ENCODE results near the gene OR6J1.
A peak's percentile ranks its signal among the peaks of the same experiment; 100 is the strongest.
"Not testable (repeated sequence)": the region's sequence is repeated elsewhere in the genome, so short reads cannot be mapped to it uniquely, and the experiment has no call there.

The OR6J1 gene

GRCh38 chr14:22644305-22644635, at the start of gene OR6J1:
OR6J1 (minus strand) TSS chr14:22644352; CDS start chr14:22634811, 9,541 bp downstream.
- no peak for DNase-seq

- DNase-seq = no peak
These were observed 48.0 kb upstream of the OR6J1 start for GRCh38 chr14:22692194-22692593.

- DNase-seq = no peak
These were observed 47.0 kb upstream of the OR6J1 start for GRCh38 chr14:22691171-22691570.

GRCh38 chr14:22689199-22689598, 45.0 kb upstream of the OR6J1 start:
- DNase-seq = no peak

- not testable (repeated sequence) for DNase-seq
These were observed 43.8 kb upstream of the OR6J1 start for GRCh38 chr14:22687969-22688368.

- DNase-seq = not testable (repeated sequence)
These were observed 42.0 kb upstream of the OR6J1 start for GRCh38 chr14:22686176-22686611.

GRCh38 chr14:22685467-22685866, 41.3 kb upstream of the OR6J1 start:
- no peak for DNase-seq

- not testable (repeated sequence) for DNase-seq
These were observed 39.3 kb upstream of the OR6J1 start for GRCh38 chr14:22683428-22683827.

- no peak for DNase-seq
These were observed 34.1 kb upstream of the OR6J1 start for GRCh38 chr14:22678221-22678620.

- DNase-seq = not testable (repeated sequence)
These were observed 33.4 kb upstream of the OR6J1 start for GRCh38 chr14:22677551-22677950.

GRCh38 chr14:22671622-22672021, 27.5 kb upstream of the OR6J1 start:
- DNase-seq = no peak

- no peak for DNase-seq
These were observed 24.7 kb upstream of the OR6J1 start for GRCh38 chr14:22668863-22669262.

- DNase-seq = no peak
These were observed 24.3 kb upstream of the OR6J1 start for GRCh38 chr14:22668417-22668816.

GRCh38 chr14:22667881-22668280, 23.7 kb upstream of the OR6J1 start:
- no peak for DNase-seq

- DNase-seq = no peak
These were observed 22.2 kb upstream of the OR6J1 start for GRCh38 chr14:22666203-22666893.

GRCh38 chr14:22664261-22664660, 20.1 kb upstream of the OR6J1 start:
- no peak for DNase-seq

- no peak for DNase-seq
These were observed 16.5 kb upstream of the OR6J1 start for GRCh38 chr14:22660654-22661053.

GRCh38 chr14:22658946-22659345, 14.8 kb upstream of the OR6J1 start:
- DNase-seq = no peak

GRCh38 chr14:22657861-22658260, 13.7 kb upstream of the OR6J1 start:
- no peak for DNase-seq

GRCh38 chr14:22656945-22657731, 13.0 kb upstream of the OR6J1 start:
- no peak for DNase-seq

- no peak for DNase-seq
These were observed 12.1 kb upstream of the OR6J1 start for GRCh38 chr14:22656226-22656625.

GRCh38 chr14:22653012-22653621, 9.0 kb upstream of the OR6J1 start:
- DNase-seq = peak in 1 of 2 experiments; percentile 33

- DNase-seq = no peak
These were observed 7.4 kb upstream of the OR6J1 start for GRCh38 chr14:22651586-22651985.

GRCh38 chr14:22650960-22651521, 6.9 kb upstream of the OR6J1 start:
- no peak for DNase-seq
